HepG2 (cell line): ENCODE results near the gene GRK4. TPM values are rescaled to one million over a fixed set of nuclear protein-coding genes. Genes with fewer than 3 reads are reported as not detected.
A peak's percentile ranks its signal among the peaks of the same experiment; 100 is the strongest.

Source experiments
- BRCA1 ChIP-seq: sonication (generic); formaldehyde crosslinking; IDR thresholded peaks from 2 replicates; pipeline ENCODE4 v1.4.0; 2020; ENCODE audit warnings: missing genetic modification reagents
- BRD4 ChIP-seq: sonication (generic); formaldehyde crosslinking; IDR thresholded peaks from 2 replicates; pipeline ENCODE4 v1.4.0; 2020; ENCODE audit warnings: missing genetic modification reagents
- ELF3 ChIP-seq: IDR thresholded peaks from 2 replicates; pipeline ENCODE4 v1.6.1; 2016; ENCODE audit warnings: missing genetic modification reagents, missing compliant biosample characterization
- GABPA ChIP-seq, 2 experiments: IDR thresholded peaks; 2 replicates each; pipeline ENCODE4 v1.6.1; 2011 to 2016; ENCODE audit warnings: low read depth in 2 of 2, low read length in 1 of 2, missing biosample characterization in 1 of 2, missing genetic modification characterization in 1 of 2
- GFI1 ChIP-seq: sonication (generic); formaldehyde crosslinking; IDR thresholded peaks from 2 replicates; pipeline ENCODE4 v1.5.0; 2020; ENCODE audit warnings: missing genetic modification reagents, mild to moderate bottlenecking, borderline replicate concordance
- HDAC1 ChIP-seq: sonication (generic); formaldehyde crosslinking; IDR thresholded peaks from 2 replicates; pipeline ENCODE4 v1.5.1; 2020; ENCODE audit warnings: mild to moderate bottlenecking, missing genetic modification reagents
- KAT8 ChIP-seq: IDR thresholded peaks from 2 replicates; pipeline ENCODE4 v1.6.1; 2016; ENCODE audit warnings: missing genetic modification reagents, missing compliant biosample characterization
- MAX ChIP-seq: IDR thresholded peaks from 2 replicates; pipeline ENCODE4 v1.6.1; 2012; ENCODE audit warnings: inconsistent platforms
- NAIF1 ChIP-seq: sonication (generic); formaldehyde crosslinking; IDR thresholded peaks from 2 replicates; pipeline ENCODE4 v1.5.0; 2020; ENCODE audit warnings: mild to moderate bottlenecking, missing genetic modification reagents, borderline replicate concordance
- REST ChIP-seq, 2 experiments: IDR thresholded peaks; 2 replicates each; pipeline ENCODE4 v1.6.1; 2011 to 2012; ENCODE audit warnings: low read length in 2 of 2, borderline replicate concordance in 1 of 2, low read depth in 1 of 2, mild to moderate bottlenecking in 1 of 2, moderate library complexity in 1 of 2
- SMAD3 ChIP-seq: sonication (generic); formaldehyde crosslinking; IDR thresholded peaks from 2 replicates; pipeline ENCODE4 v1.4.0; 2020; ENCODE audit warnings: missing genetic modification reagents
- TCF7 ChIP-seq: sonication (generic); IDR thresholded peaks from 2 replicates; pipeline ENCODE4 v1.6.1; 2016; ENCODE audit warnings: antibody characterized with exemption, low read depth
- ZKSCAN8 ChIP-seq: IDR thresholded peaks from 2 replicates; pipeline ENCODE4 v1.6.1; 2016; ENCODE audit warnings: borderline replicate concordance, missing genetic modification reagents, missing compliant biosample characterization
- ZNF263 ChIP-seq: sonication (generic); formaldehyde crosslinking; IDR thresholded peaks from 2 replicates; pipeline ENCODE4 v1.4.0; 2020; ENCODE audit warnings: missing genetic modification reagents
- ZNF557 ChIP-seq: sonication (generic); formaldehyde crosslinking; IDR thresholded peaks from 2 replicates; pipeline ENCODE4 v1.4.0; 2020; ENCODE audit warnings: missing genetic modification reagents
- ZNF652 ChIP-seq: IDR thresholded peaks from 2 replicates; pipeline ENCODE4 v1.6.1; 2016; ENCODE audit warnings: low read depth, borderline replicate concordance
- ZSCAN25 ChIP-seq: sonication (generic); formaldehyde crosslinking; IDR thresholded peaks from 2 replicates; pipeline ENCODE4 v1.8.0; 2022; ENCODE audit warnings: mild to moderate bottlenecking, missing genetic modification reagents
- polyA plus RNA-seq, 8 experiments: library from polyadenylated mRNA; depleted of rRNA in 3 of 8; stranded (reverse) in 7 of 8; unstranded in 1 of 8; fragments of >200 nt; fragmentation: Illumina TruSeq in 4 of 8; extraction: Trizol in 4 of 8; gene quantifications; 2 replicates each; pipeline versions ENCODE4 v1.2.1 to v1.2.3, GENCODE V29; 2011 to 2016; ENCODE audit warnings: low read depth in 4 of 8, missing spikeins in 1 of 8, mixed read lengths in 1 of 8; ENCODE audit not compliant: insufficient read depth in 1 of 8
- total RNA-seq, 5 experiments: library from RNA; depleted of rRNA; stranded (reverse); fragments of >200 nt; fragmentation: Illumina TruSeq; extraction: Trizol; gene quantifications; 2 replicates each; pipeline ENCODE4 v1.2.3, GENCODE V29; 2016; ENCODE audit warnings: low read depth in 1 of 5
- TF ChIP-seq, protein P1 (sequence below): sonication (generic); formaldehyde crosslinking; IDR thresholded peaks from 2 replicates; pipeline ENCODE4 v1.5.1; 2020; ENCODE audit warnings: missing genetic modification reagents, mild to moderate bottlenecking, borderline replicate concordance
- TF ChIP-seq, protein P2 (sequence below): sonication (generic); formaldehyde crosslinking; IDR thresholded peaks from 2 replicates; pipeline ENCODE4 v1.4.0; 2020; ENCODE audit warnings: missing genetic modification reagents

Gene GRK4
- total and polyA plus RNA-seq, 2 of the 13 experiments (the other 11 are each of a cell fraction or from before 2014, with no cell fraction given), result 1.8 to 2.0 TPM

DNA sequence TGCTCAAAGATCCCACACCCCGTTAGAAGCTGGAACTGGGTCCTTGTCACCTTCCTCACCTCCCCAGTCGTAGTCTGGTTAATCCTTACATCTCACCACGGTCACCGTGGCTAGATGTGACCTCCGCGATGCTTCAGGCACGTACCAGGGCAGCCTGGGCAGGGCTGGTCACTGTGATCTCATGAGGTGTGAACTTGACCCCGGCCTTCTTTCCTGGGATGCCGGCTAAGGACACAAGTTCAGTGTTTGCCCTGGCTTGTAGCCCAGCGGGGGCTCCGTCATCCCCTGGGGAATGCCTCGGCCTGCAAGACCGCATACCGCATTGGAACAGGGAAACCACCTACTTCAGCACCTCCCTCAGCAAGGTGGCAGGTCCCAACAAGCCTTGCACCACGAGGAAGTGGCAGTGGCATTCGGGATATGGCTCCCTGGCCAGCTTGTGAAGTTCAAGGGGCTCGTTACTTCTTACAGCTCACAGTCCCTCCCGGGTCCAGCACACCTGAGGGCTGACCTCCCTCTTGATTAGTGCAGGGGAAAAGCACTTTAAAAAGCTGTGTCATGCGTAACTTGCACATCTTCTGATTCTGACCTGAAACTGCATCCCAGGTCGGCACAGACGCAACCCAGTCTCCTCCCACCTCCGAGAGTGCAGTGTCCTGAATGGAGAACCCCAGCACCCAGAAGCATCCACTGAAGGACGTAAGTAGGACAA lies 26.1 kb upstream of the GRK4 start (continued):
- TF ChIP-seq, protein P1, sequence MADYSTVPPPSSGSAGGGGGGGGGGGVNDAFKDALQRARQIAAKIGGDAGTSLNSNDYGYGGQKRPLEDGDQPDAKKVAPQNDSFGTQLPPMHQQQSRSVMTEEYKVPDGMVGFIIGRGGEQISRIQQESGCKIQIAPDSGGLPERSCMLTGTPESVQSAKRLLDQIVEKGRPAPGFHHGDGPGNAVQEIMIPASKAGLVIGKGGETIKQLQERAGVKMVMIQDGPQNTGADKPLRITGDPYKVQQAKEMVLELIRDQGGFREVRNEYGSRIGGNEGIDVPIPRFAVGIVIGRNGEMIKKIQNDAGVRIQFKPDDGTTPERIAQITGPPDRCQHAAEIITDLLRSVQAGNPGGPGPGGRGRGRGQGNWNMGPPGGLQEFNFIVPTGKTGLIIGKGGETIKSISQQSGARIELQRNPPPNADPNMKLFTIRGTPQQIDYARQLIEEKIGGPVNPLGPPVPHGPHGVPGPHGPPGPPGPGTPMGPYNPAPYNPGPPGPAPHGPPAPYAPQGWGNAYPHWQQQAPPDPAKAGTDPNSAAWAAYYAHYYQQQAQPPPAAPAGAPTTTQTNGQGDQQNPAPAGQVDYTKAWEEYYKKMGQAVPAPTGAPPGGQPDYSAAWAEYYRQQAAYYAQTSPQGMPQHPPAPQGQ (CRISPR knock-in tag), result no peak
- TF ChIP-seq ZNF652 (CRISPR knock-in tag) (no peak; the same call in 1 of the 2 replicates), ZNF557 (CRISPR knock-in tag) (no peak), GFI1 (CRISPR knock-in tag) (peak; percentile 16; the same call in 1 of the 2 replicates), KAT8 (CRISPR knock-in tag) (peak; percentile 63), REST (IDR thresholded peaks at IDR 0.05; ENCODE audit: borderline replicate concordance in 1 of 2, low read depth in 1 of 2, low read length in 2 of 2) (peak in 1 of 2 experiments; percentile 64; a peak in 1 of 4 replicates), MAX (peak; percentile 64; the same call in 1 of the 2 replicates), GABPA (IDR thresholded peaks at IDR 0.05; ENCODE audit: low read depth, low read length) (no peak), GABPA (CRISPR knock-in tag; IDR thresholded peaks at IDR 0.05; ENCODE audit: low read depth) (peak; percentile 75), ZKSCAN8 (peak; percentile 77; the same call in 1 of the 2 replicates), BRCA1 (CRISPR knock-in tag) (peak; percentile 69; the same call in 1 of the 2 replicates), BRD4 (CRISPR knock-in tag) (no peak; the same call in 1 of the 2 replicates), ZNF263 (CRISPR knock-in tag) (peak; percentile 82), TCF7 (peak; percentile 55; the same call in 1 of the 2 replicates), HDAC1 (CRISPR knock-in tag) (peak; percentile 90), NAIF1 (CRISPR knock-in tag) (no peak), ELF3 (CRISPR knock-in tag) (peak; percentile 73; the same call in 1 of the 2 replicates), ZSCAN25 (CRISPR knock-in tag) (0 out of 2 replicates have a peak, but pooled peaks have one; percentile 56), SMAD3 (CRISPR knock-in tag) (0 out of 2 replicates have a peak, but pooled peaks have one; percentile 39)
- TF ChIP-seq, protein P2, sequence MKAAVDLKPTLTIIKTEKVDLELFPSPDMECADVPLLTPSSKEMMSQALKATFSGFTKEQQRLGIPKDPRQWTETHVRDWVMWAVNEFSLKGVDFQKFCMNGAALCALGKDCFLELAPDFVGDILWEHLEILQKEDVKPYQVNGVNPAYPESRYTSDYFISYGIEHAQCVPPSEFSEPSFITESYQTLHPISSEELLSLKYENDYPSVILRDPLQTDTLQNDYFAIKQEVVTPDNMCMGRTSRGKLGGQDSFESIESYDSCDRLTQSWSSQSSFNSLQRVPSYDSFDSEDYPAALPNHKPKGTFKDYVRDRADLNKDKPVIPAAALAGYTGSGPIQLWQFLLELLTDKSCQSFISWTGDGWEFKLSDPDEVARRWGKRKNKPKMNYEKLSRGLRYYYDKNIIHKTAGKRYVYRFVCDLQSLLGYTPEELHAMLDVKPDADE (CRISPR knock-in tag), result no peak
